HG03066 (cell line): ENCODE measurements around the gene TMEM9.

Source experiments
- ATAC-seq: cut with Tn5 transposase; IDR thresholded peaks from one replicate; pipeline ENCODE4 v1.9.1; 2021; ENCODE audit warnings: low read depth; ENCODE audit not compliant: unreplicated experiment

The TMEM9 gene

DNA sequence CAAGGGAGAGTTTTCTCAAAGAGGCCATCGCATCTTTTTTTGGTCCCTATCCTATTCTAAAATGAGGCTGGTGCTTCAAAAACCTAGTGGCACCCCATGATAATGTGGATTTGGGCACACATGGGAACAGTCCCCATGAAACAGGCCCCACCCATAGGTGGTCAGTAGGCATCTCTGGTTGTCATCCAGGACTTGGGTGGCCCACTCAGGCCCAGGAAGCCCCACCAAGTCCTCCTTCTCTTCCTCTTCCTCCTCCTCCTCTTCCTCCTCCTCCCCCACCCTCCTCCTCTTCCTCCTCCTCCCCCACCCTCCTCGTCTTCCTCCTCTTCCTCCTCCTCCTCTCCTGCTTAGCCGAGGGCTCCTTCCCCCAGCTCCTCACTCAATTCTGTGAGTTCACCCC lies 42.6 kb downstream of the TMEM9 start:
- no peak for ATAC-seq

DNA sequence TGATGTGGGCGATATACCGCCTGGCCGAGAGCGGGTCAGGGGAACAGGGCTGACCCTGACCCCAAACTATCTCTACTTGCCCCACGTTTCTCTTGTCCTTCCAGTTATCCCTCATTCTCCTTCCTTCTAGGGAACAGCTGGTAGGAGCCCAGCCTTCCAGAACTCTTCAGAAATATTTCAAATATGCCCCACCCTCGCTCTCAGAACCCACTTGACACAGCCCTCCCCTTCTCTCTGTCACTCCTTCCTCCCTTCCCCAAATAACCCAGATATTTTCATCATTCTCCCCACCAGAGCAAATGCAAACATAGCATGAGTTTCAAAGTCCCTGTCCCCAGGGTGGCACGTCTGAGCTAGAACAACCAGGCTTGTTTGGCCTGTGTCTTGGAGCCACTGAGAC lies 43.1 kb downstream of the TMEM9 start:
- ATAC-seq, result no peak

DNA sequence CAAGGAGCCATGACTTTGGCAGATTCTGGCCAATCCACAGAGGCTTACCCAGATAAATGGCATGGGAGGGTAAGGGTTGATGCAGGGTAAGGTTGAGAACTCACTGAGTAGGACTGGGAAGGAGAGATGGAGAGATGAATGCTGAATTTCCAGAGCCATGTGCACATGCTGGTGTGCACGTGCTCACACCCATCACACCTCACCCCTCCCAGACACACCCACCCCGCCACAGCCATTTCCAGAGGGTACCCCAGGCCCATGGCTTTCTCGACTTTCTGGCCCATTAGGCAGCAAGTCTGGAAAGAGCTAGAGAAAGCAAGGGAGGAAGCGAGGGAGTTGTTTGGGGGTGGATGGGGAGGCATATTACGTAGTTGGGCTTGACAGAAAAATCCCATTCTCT lies 43.7 kb downstream of the TMEM9 start:
- no peak for ATAC-seq

DNA sequence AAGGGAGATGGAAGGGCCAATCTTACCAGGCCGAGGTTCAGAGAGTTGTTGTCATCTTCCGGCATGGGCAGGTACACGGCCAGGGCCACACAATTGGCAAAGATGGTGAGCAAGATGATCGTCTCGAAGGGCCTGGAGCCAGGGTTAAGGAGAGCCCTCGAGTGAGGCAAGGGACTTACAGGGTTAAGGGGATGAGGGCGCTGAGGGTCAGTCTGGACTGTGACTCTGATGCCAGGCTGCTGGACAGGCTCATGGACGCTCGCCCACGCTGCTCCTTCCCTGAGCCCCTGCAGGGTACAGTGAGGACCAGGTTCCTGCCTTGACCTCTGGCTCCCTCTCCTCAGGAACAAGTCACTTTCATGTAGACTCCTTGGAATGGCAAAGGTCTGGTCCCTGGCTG lies 44.1 kb downstream of the TMEM9 start:
- ATAC-seq, result no peak

DNA sequence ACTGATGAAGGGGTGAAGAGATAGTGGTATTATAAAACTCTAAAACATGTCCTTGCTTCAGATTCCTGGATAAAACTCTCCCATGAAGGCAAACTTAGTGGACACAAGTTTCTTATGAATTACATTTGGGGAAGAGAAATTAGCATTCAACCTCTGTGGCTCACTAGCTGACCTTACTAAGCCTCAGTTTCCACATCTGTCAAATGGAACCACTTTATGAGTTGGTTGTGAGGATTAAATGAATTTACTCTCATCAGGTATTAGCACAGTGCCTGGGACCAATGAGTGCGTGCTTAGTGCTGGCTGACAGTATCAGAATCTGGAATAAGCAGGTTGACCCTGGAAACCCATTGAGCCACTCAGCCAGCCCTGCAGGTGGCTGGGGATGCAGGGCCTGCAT lies 44.6 kb downstream of the TMEM9 start:
- ATAC-seq, result no peak

DNA sequence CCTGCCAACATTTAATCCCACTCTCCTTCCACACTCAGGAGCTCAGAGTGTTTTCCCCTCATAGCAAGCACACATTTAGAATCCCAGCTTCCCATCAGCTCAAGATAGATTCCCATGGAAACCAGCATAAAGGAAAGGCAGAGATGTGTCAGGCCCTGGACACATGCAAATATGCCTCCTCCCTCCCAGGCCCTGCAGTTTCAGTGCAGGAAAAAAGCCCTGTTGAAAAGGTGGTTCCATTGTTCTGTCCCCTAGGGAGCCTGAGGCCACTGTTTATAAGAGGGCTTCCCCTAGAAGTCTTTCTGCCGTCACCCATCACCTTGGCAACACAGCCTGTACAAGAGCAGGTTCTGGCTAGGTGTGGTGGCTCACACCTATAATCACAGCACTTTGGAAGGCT lies 45.7 kb downstream of the TMEM9 start:
- ATAC-seq, result no peak

DNA sequence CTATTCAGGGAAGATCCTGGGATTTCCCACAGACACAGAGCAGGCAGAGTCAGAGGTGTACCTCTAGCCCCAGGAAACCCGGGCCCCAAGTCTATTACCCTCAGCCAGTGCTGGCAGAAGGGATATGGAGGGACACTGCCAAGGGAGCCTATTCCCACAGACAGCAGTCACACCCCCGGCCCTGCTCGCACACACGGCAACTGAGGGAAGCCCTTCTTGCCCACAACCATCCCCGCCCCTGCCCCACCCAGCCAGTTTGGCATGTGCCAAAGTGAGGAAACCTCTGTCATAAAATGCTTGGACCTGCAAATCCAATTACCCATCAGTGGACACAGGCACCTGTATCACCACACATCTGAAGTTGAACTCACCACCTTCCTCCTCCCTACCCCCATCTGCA lies 48.6 kb downstream of the TMEM9 start:
- no peak for ATAC-seq

DNA sequence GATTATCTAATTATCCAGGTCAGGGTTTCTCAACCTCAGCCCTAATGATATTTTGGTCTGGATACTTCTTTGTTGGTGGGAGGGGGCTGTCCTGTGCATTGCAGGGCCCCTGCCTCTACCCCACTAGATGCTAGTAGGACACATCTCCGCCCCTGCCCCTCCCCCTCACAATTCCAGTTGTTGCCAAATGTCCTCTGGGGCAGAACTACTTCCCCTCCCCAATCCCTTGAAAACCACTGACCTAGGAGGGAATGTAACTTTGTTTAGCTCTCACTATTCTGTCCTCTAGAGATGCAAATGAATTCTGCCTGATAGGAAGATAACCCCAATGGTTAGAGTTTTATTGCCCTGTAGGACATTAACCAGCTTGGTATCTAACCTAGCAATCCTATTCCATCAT lies 50.1 kb downstream of the TMEM9 start:
- no peak for ATAC-seq

DNA sequence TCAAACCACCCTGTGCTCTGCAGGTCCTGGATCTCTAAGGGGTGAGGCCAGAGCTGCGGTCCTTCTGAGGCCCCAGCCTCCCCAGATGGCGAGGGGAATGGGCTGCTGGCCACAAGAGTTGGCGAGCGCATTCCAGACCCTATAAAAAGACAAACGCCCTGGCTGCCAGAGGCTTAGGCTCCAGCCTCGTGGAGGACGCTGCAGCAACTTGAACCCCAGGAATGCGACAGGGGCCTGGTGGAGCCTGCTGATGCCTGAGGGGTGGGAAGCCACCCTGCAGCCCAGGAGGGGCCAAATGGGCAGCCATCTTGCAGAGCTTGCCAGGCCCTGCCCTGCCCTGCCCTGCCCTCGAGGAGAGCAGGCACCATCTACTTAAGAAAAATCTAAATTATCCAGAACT lies 50.6 kb downstream of the TMEM9 start:
- ATAC-seq, result no peak

DNA sequence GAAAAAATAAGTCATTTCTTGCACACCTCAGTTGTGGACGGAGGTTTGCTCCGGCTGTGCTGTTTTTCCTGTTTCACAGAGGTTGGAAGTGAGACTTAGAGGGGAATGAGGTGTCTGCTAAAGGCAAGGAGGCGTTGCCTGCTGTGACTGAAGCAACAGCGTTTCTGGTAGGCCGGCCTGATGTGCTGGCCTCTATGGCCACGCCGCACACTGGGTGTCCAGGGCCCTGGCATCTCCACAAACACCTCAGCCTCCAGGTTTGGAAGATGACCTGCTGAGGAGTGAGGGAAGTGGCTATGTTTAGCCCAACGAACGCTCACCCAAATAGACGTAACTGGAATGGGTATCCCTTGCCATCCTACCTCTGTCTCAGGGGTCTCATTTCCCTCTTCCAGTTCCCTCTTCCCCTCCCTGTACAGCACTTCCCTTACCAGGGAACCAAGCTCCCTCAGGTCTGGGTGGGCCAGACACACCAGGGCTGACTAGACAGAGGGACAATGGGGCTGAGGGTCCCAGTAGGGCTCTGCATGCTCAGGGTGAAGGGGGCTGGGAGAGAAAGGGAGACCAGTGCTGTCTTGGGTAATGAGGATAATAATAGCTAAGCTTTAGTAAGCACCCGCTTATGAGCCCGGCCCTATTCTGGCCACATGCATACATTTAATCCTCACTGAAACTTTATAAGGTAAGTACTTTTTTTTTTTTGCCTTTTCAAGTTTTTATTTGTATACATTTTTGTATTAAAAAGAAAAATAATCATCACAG lies 53.9 kb downstream of the TMEM9 start:
- no peak for ATAC-seq

DNA sequence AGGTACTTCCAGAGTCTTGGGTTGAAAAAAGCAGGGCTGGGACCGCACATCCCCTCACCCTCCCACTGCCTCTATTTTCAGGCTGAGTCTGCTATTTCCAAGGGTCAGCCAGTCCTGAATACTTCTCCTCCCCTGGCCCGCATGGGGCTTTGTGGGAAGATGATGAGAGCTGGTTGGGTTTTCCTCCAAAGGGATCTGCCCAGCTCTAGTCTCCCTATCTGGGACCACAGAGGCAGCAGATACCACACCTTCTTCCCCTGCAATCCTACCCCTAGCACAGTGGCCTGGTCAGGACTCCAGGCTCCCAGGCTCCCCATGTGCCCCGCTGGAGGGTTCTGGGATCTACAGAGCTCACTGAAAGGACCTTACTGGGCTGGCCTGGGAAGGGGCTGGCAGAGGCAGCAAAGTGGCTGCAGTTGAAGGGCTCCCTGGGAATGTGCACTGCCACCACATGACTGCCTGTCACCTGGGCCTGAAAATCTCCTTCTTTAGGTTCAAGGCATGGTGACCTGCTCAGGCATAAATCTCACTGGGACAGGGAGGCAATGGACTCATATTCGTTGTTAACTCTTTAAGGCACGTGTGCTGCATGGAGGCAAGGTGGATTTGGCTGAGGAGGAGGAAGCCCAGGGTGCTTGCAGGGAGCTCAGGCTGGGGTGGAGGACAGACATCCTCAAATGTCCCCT lies 55.1 kb downstream of the TMEM9 start:
- no peak for ATAC-seq

DNA sequence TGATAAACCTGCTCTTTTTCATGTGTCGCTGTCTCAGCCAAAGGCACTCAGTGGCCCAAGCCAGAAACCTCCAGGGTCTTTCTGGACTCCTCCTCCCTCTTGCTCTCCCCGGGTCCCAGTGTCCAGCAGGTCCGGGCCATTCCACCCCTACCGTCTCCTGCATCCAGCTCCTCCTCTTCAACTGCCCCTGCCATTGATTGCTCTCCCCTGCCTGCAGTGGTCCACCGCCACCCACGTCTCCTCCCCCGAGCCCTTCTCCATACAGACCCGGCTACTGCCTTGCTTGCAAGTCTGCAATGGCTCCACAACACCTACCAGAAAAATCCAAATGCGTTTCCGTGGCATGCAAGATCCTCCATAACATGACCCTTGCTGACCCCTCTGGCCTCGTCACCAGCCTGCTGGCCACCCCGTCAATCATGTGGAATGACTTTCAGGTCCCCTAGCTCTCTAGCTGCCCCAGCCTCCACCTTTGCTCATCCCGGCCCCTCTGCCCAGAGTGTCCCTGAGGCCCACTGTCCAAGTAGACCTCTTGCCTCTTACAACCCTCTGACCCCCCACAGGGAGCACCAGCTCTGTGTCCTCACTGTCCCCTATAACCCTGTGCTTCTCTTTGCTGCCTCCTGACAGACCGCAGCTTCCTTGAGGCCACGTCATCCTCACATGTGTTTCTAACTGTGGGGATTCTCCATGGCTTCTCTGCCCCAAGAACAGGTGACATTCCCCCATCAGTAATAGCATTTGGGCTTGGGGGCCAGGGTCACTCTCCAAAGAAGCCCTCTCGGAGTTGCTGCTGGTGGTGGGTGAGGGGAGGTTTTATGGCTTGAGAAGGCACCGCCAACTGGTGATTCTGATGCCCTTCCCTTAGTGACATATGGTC lies 57.1 kb downstream of the TMEM9 start:
- ATAC-seq, result no peak

DNA sequence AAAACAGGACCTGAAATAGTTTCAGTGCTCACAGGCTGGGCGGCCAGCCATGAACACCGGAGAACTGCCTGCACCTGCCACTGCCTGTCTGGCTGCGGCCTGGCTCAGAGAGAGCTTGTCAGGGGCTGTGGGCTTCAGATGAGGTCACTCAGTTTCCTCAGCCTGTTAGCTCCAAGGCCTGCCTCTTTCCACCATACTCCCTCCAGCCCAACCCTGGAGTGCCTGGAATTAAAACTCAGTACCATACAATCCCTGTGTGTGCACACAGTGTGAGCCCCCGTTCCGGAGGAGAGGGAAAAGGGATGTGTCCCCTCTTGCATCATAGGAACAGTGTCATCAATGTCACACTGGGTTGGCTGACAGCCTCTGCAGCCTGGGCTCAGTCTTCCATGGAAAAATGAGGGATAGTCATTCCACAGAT lies 58.2 kb downstream of the TMEM9 start:
- no peak for ATAC-seq

DNA sequence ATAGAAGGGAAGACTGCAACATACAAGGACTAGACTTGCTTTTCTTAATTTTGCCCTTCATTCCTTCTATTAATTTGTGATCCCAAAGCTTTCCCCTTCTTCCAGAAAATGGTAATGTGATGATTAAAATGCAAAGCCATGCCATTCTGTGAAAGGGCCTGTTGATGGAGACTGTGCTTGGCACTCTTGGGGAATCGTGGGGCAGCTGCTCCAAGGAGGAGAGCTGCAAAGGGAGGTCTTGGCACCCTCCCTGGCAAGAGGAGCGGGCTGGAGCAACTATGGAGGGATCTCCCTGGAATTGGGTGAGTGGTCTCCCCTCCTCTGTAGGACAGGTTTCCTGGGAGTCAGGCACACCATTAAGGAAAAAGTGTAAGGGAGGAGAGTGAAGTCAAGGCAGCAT lies 58.7 kb downstream of the TMEM9 start:
- ATAC-seq, result no peak

DNA sequence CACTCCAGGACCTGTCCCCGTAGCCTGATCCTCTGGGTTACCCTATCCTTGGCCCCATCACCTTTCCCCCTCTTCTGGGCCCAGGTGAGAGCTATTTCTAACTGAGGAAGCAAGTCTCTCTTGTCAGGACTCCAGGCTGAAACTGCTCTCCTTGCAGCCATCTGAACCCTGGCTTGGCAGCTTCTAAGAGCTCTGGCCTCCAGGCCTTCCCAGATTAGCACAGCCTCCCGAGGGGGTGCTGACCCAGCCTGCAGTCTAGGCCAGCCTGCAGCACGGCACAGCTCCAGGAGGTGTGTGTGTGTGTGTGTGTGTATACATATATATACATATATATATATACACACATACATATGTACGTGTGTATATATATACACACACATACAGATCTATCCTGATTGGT lies 59.4 kb downstream of the TMEM9 start:
- ATAC-seq, result no peak

DNA sequence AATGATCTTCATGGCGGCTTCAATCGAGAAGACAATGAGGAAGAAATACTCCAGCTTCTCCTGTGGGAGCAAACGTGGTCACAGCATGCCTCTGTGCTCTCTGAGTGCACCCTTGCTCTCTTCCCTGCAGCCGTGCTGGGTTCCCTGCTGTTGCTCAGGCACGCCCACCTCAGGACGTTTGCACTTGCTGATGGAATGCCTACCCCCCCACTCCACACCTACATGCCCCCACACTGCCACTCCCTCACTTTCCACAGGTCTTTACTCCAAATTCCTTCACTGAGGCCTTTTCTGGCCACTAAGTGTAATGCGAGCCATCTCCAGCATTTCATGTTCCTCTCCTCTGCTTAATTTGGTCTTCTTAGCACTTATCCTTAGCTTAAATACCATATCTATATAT lies 60.3 kb downstream of the TMEM9 start:
- no peak for ATAC-seq

DNA sequence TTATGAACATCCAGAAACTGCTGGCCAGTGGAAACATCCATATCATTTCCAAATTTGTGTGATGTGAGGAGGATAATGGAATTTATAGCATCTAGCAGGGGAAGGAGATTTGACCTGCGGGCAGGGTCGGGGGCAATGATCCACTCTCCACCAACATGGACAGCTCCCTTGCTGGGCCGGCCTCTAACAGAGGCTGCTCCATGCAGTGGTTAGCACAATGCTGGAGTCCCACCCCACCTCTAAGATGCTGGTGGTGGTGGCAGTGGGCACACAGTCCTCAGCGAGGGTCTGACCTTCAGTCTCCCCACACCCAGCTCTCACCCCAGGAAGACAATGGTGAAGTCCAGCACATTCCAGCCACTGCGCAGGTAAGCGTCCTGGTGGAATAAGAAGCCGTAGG lies 60.7 kb downstream of the TMEM9 start:
- no peak for ATAC-seq

DNA sequence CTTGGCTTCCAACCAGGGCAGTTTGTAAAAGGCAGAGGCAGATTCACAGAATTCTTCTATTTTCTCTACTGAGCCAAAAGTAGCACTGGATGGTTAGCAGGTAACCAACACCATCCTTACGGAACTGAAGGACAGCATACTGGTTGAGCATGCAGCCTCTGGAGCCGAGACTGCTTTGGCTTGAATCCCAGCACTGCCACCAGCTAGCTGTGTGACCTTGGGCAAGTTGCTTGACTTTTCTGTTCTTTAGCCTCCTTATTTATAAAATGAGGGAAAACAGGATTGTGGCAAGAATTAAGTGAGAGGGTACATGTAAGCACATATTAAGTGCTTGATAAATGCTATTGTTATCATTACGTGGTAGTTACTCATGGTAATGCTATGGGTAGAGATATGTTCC lies 61.5 kb downstream of the TMEM9 start:
- no peak for ATAC-seq

DNA sequence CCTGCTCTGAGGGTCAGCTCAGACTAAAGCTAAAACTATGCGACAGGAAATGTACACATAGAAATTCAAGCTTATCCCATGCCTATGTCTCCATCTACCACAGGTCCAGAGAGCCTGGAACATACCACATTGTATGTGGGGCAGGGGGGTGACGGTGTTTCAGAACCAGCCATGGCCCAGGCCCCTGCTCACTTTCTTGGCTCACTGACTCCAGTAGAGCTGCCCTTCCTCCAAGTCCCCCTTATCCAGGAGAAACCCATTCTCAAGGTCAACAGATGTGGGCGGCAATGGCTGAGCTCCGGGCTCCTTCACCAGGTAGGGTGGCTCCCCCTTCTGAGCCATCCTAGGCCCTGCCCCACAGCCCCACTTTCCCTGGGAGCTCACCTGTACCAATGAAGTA lies 63.0 kb downstream of the TMEM9 start:
- ATAC-seq, result no peak

DNA sequence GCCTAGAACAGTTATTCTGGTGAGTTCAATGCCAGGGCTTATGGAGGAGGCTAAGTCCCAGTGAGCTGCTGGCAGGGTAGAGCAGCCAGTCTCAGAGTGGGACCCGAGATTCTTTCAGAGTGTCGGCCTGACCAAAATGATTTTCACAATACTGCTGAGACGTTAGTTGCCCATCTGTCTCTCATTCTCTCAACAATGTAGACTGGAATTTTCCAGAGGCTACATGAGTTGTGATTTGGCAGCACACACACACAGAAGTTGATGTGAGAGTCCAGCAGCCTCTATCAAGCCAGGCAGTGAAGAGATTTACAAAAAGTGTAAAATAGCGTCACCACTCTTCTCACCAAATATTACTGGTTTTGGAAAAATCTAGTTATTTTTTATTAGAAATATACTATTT lies 63.7 kb downstream of the TMEM9 start:
- ATAC-seq, result no peak

DNA sequence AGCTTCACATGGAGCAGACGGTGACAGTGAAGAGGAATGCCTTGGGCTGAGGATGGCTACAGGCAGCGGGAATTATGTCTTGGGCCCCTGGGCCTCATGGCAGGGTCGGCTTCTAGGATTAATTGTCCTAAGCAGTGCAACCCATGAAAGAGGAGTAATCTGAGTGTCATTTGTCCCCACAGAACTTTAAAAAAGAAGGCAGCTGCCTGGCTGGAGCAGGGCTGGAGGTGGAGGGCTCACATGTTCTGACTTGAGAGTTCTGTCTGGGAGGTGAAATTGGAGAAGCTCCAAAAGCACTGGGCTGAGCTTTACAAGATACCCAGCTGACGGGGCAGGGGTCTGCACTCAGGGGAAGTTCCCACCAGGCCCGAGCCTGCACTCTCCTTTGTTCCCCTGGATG lies 64.7 kb downstream of the TMEM9 start:
- no peak for ATAC-seq
